Measurements from ENCODE around the gene IKBKE. TPM values are rescaled to one million over a fixed set of nuclear protein-coding genes. Genes with fewer than 3 reads are reported as not detected.
A peak's percentile ranks its signal among the peaks of the same experiment; 100 is the strongest.

Gene IKBKE
- total RNA-seq, 2 donors from 2014 or later: 15.9 to 28.4 TPM

GRCh38 chr1:206442101-206442500 lies 28.2 kb upstream of the IKBKE start:
- H3K4me3 ChIP-seq: no peak overlapping the region
- no peaks in the 10 kb centered on the region for H3K4me1 ChIP-seq
- no peaks in the 10 kb centered on the region for H3K9me3 ChIP-seq
- no peaks in the 10 kb centered on the region for H3K27me3 ChIP-seq
- intact Hi-C loops (cut with DNase I): no loop called here
- TF ChIP-seq CTCF (IDR thresholded peaks at IDR 0.05): no peak
- no peak for DNase-seq
- no peaks in the 10 kb centered on the region for H3K36me3 ChIP-seq
- no peak overlapping the region for H3K27ac ChIP-seq
- H3K9ac ChIP-seq (ENCODE audit: low read depth in 2 of 2, low read length in 2 of 2): no peak overlapping the region

GRCh38 chr1:206445116-206445515 lies 25.2 kb upstream of the IKBKE start:
- Histone ChIP-seq H3K27me3 (no peaks in the 10 kb centered on the region), H3K9me3 (no peaks in the 10 kb centered on the region), H3K27ac (no peak overlapping the region), H3K4me3 (no peak overlapping the region), H3K9ac (ENCODE audit: low read depth in 2 of 2, low read length in 2 of 2) (no peak overlapping the region), H3K36me3 (no peaks in the 10 kb centered on the region), H3K4me1 (no peaks in the 10 kb centered on the region)
- intact Hi-C loops (cut with DNase I): no loop called here
- DNase-seq: peak; percentile 36
- no peak for TF ChIP-seq CTCF (IDR thresholded peaks at IDR 0.05)

- H3K9ac ChIP-seq (ENCODE audit: low read depth in 2 of 2, low read length in 2 of 2): no peak overlapping the region
- intact Hi-C loops (cut with DNase I): no loop called here
- no peaks in the 10 kb centered on the region for H3K36me3 ChIP-seq
- H3K27ac ChIP-seq: no peak overlapping the region
- H3K4me1 ChIP-seq: no peaks in the 10 kb centered on the region
- no peak overlapping the region for H3K4me3 ChIP-seq
- H3K9me3 ChIP-seq: no peaks in the 10 kb centered on the region
- TF ChIP-seq CTCF (IDR thresholded peaks at IDR 0.05): no peak
- no peak for DNase-seq
- H3K27me3 ChIP-seq: no peaks in the 10 kb centered on the region
Observed at GRCh38 chr1:206445911-206446356, 24.3 kb upstream of the IKBKE start.

- TF ChIP-seq CTCF (IDR thresholded peaks at IDR 0.05): no peak
- Histone ChIP-seq H3K9me3 (no peaks in the 10 kb centered on the region), H3K27ac (no peak overlapping the region), H3K36me3 (no peaks in the 10 kb centered on the region), H3K4me1 (no peaks in the 10 kb centered on the region), H3K27me3 (no peaks in the 10 kb centered on the region), H3K4me3 (no peak overlapping the region), H3K9ac (ENCODE audit: low read depth in 2 of 2, low read length in 2 of 2) (no peak overlapping the region)
- DNase-seq: no peak
- intact Hi-C loops (cut with DNase I): no loop called here
Observed at GRCh38 chr1:206446688-206447421, 23.4 kb upstream of the IKBKE start.

- Histone ChIP-seq H3K4me3 (no peak overlapping the region), H3K9me3 (no peaks in the 10 kb centered on the region), H3K36me3 (no peaks in the 10 kb centered on the region), H3K9ac (ENCODE audit: low read depth in 2 of 2, low read length in 2 of 2) (no peak overlapping the region), H3K4me1 (no peaks in the 10 kb centered on the region), H3K27me3 (no peaks in the 10 kb centered on the region), H3K27ac (no peak overlapping the region)
- intact Hi-C loops (cut with DNase I): no loop called here
- no peak for DNase-seq
- TF ChIP-seq CTCF (IDR thresholded peaks at IDR 0.05): no peak
Observed at GRCh38 chr1:206447422-206447765, 22.9 kb upstream of the IKBKE start.

All from colonic mucosa (tissue), 4 donors.